Adrenal gland (tissue), 5 donors: ENCODE measurements around the gene HOXB8.

Source experiments
- CTCF ChIP-seq, 6 experiments: fragments of 450-650 bp in 4 of 6; fragments of 200-600 bp in 2 of 6; sonication (generic) in 1 of 6; IDR thresholded peaks; 1 replicate in 5 of 6; 2 replicates in 1 of 6; pipeline versions ENCODE4 v1.5.1 to v1.8.0; 2016 to 2021; ENCODE audit warnings: antibody characterized with exemption in 6 of 6, mild to moderate bottlenecking in 2 of 6, moderate library complexity in 1 of 6
- POLR2A ChIP-seq, 2 donors: fragments of 450-650 bp; IDR thresholded peaks; one replicate each; pipeline ENCODE4 v1.6.1; 2017; ENCODE audit warnings: antibody characterized with exemption in 2 of 2, mild to moderate bottlenecking in 2 of 2, moderate library complexity in 1 of 2
- donor health status: DM: no; HTN: no; CAD: no.

- TF ChIP-seq CTCF (IDR thresholded peaks at IDR 0.05) (no peak), POLR2A (IDR thresholded peaks at IDR 0.05) (no peak)
Observed at GRCh38 chr17:48570325-48571023, 44.6 kb downstream of the HOXB8 start.
